Activated T-helper 9 cell treated with anti-CD3 and anti-CD28 coated beads, Interleukin-2, amount 50 U/mL, for 16 hours (primary cell): ENCODE results near the gene RAD51B.

Experiments
- DNase-seq: peaks from one replicate; pipeline ENCODE4 v3.0.0-alpha.2; 2020; ENCODE audit warnings: low read depth

Gene RAD51B

DNA sequence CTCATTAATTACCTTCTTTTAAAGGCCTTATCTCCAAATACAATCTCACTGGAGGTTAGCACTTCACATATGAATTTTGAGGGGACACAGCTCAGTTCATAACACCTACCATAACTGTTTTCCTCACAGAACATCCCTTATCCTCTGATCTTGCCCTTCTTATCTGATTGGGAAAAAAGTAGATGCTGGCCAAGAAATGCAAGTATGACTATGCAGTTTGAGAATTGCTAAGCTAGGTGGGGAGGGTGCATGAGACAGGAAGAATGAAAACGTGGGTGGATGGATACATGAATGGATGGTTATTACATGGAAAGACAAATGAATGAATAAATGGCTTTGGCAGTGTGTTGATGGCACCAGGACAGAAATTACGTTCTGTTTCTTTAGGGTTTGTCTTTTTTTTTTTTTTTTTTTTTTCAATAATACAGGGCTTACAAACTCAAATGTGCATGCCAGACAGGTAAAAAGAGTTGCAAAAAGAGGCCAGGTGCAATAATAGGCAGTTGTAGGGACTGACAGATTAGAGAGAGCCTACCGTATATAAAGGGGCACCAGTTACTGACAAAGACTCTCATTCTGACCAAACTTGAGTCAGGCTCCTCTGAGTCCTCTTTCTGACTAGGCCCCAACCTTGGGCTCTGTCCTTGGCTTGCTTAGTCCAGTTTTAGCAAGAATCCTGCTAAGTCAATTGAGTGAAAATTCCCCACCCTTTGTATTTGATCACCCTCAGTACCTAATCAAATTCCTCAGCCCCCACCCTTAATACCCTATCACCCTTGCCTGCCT is 668.4 kb downstream of the RAD51B start:
- DNase-seq, result no peak

DNA sequence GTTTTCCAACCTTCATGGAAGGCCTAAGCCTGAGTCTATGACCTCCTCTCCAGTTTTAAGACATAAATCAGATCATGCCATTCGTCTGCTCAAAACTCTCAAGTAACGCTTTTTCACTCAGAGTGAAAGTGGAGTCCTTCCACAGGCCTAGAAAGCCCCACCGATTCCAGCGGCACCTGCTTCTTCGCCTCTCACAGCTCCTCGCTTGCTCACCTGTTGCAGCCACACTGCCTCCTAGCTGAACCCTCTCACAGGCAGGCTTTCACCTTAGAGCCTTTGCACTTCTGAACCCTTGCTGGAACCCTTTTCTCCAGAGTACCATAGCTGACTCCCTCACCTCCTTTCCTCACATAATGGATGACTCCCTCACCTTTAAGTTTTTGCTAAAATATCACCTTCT is 672.2 kb downstream of the RAD51B start:
- DNase-seq, result no peak

DNA sequence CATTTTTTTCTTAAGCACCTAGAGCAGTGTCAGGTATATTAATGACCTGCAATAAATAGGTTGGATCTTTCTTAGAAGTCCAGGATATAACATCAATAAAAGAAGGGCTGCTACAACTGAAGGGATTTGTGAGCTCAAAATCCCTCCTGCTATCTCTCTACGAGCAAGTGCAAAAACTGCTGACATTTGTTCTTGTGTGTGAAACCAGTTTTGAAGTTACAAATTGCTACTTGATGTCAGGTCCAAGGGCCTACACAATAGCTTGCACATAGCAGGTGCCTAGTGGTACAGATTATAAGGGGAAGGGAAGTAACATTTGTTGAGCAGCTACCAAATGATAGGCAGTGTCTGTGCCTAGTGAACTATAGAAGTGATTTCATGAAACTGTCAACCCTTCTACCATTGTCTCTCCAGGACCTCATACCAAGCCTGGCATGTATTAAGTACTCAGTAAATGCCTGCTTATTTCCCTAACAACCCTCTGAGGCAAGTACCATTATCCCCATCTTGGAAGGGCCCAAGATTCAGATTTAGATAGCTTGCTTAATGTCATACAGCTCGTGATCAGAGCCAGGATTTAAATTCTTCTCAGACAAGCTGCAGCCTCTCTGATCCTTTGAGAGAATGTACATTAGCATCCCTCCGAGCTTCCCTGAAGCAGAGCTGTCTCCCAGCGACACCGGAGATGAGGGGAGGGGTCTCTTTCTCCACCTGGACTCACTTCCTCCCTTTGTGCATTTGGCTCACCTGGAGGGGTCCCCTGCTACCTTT is 673.0 kb downstream of the RAD51B start:
- DNase-seq, result no peak

DNA sequence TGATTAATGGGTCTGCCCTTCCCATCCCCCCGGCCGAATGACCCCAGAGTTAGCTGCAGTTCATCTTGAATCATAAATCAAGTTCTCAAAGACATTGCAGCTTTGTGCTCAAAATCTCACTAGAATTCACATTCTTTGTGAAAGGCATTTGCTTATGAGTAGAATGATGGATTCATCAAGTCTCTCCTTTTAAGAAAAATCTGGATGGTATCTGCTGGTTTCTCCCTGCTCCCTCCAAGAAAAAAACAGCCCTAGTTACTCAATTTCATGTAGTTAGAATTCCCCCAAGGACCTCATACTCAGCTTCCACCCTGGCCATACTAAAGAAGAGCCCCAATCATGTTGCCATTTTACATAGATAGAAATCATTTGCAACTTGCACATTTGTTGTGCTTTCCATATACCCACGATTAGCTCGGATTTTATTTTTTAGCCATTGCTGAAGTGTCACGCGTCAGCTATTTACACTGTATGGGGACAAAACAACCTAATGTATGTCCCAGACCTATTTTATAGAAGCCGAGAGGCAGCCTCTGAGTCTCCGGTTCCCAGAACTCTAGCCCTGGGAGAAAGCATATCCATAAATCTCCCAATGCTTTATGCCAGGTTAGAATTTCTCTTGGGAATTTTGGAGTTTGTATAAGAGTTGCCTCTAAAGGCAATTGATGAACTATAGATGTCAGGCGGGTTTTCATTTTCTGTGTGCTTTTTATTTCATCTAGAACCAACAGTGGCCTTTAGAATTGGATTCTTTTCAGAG is 673.8 kb downstream of the RAD51B start:
- DNase-seq, result no peak

DNA sequence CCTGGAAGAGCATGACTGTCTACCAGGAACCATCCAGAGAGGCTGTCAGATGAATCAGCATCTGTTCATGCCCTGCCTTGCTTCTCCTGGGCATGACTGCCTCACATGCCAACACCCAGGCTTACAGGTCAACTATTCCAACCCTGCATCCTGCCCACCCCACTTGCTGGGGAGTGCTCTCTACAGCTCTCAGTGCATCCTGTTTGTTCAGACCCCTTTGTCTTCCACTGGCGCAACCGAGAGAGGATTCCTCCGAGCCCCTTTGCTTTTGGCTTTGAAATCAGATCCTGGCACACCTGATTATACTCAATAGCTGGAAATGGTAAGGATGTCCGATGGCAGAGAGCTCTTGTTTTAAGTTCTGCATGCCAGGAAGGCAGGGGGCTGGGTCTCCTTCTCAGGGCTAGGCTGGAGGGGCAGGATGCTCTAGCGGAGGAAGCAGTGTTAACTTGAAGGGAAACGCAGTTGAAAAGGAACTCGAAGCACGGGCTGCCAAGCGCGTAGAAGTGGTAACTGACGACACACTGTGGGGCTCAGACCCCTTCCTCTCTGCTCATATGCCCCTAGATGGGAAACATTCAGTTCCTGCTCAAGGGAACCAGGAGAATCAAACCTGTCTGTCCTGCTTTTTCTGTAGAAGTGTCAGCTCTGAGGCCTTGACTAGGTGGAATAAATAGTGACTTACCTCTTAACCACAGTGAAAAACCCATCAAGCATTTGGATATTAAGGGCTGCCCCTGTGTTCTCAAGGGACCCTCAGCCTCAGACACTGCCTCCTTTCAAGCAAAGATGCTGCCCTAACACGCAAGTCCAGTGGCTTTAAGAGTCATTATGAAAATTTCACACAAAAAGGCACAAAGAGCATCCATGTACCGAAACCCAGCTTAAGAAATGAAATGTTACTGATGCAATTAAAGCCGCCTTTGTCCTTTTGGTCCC is 675.8 kb downstream of the RAD51B start:
- no peak for DNase-seq

DNA sequence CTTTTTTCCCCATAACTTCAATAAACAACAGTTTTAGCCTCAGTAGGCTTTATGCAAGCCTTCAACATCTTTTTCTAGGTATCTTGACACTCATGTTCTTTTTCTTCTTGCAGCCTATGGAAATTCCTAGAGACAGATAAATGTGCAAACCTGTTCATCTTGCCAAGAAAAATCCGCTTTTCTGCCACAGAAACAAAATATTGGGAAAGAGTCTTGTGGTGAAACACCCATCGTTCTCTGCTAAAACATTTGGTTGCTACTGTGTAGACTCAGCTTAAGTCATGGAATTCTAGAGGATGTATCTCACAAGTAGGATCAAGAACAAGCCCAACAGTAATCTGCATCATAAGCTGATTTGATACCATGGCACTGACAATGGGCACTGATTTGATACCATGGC is 677.4 kb downstream of the RAD51B start:
- DNase-seq, result no peak

DNA sequence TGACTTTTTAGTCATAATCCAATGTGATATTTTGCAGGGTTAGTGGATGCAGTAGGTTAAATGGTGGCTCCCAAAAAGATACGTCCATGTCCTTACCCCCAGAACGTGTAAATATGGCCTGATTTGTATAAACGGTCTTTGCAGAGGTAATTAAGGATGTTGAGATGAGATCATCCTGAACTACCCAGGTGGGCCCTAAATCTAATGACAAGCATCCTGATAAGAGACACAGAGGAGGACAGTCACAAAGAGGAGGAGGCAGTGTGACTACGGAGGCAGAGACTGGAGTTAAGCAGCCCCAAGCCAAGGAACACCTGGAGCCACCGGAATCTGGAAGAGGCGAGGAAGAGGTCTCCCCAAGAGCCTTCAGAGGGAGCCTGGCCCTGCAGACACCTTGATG is 679.9 kb downstream of the RAD51B start:
- no peak for DNase-seq

DNA sequence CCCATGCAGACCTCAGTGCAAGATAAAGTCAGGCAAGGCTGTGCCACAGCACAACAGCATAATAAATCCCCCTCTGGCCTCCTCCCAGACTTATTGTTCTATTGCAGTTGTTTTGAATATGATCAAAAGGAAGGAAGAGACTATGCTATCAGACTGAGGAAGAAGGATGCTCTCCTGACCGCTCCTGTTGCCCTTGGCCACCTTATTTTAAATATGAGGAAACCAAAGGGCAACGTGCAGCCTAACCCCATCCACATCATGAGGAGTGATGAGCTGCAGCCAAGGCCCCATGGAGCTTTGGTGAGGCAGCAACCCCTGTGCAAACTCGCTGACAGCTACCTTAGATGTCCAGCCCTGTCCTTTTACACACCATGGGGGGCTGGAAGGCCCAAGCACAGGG is 681.6 kb downstream of the RAD51B start:
- no peak for DNase-seq

DNA sequence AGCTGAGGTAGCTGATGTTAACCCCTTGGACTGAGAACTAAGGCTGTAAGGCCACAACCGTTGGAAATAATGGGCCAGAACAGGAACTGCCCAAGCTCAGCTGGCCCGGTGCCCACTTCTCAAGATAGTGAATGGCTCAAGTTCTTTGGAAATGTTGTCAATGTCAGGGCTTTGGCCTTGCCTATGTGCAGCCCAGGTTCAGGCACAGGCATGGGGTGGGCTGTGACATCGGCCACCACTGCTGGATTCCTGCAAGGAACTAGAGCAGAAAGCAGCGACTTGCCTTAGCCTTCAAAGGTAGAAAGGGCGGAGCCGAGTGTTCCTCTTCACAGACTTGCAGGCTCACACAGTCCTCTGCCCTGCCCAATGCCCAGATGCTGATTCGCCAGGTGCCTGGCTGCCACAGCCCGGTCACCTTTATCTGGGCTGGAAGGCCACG is 682.1 kb downstream of the RAD51B start:
- no peak for DNase-seq

DNA sequence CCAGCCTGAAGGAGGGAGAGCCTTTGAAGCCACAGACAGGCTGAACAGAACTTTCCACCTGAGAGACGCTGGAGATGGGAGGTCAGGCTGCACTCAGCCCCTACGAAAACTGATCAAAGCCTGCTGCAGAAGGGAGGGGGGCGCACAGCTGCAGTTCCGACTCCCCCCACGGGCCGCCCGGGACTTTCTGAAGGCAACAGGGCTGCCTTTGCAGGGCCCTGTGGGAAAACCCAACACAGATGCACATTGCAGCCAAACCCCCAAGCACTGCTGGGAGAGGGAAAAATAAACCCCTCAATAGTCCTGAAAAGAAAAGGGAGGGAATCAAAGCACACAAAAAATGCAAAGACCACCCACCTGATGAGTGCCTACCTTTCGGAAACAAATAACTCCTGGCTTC is 682.7 kb downstream of the RAD51B start:
- DNase-seq, result no peak

DNA sequence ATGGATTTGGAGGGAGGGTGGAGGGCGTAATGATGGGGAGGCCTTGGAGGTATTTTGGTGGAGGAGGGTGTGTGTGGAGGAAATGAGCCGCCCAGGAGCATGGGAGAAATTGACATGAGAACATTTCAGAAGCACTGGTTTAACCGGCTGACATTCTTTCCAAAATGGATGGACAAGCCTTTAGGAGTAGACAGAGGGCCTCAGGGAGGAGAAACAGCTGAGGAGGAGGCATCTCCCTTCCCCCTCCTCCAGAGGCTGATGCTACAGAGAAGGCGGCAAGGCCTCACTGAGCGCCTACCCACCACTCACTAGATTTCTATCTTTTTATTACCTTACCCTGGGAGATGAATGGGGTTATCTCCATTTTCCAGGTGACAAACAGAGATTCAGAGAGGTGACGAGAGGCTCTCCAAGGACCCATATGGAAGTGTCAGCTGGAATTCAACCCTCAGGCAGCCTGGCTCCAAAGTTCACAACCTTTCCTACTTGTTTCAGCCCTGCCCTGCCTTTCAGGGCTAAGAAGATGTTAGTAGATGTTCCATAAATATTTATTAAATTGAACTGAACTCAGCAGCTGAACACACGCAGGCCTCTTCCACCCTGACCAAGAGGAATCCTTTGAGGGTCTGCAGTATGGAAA is 683.7 kb downstream of the RAD51B start:
- DNase-seq, result no peak

DNA sequence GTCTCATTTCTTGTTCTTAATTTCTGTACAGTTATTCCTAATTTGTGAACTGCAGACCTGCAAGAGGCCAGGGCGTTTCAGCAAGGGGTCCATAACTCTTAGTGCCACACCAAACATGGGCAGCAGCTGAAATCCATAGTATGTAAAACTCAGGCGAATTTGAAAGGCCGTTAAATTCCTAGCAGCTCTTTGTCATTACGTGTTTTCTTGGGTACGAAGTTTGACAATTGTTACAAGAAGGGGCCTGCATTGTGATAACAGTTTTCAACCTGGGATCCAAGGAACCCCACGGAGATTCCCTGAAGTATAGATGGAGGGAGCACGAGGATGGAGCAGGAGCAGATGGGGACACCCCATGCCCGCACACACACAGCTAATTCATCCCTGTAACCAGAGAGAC is 685.3 kb downstream of the RAD51B start:
- DNase-seq, result no peak

DNA sequence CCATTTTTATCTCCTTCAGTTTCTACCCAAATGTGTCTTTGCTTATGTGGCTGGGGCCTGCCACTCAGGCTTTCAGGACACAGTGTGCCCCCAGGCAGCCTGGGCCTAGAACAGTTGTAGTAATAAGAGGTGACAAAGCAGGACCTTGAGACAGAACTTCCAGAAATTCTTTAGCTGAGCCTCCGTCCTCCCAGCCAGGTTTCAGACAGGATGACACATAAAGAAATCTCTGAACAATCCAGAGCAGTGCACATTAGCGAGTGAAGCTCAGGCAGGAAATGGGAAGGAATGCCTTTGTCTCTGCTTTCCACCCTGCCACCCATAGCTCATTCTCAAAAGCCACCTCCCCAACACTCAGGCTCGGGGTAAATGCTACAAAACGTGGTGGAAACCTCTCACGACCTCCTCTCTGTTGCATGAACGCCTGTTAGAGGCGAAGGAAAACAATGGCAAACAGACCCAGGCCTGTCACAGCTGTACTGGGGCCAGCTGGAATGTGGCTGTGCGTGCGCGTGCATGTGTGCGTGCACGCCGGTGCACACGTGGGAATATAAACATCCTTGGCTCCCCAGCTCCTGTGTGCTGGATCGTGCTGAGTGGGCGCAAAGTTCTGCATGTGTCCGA is 686.6 kb downstream of the RAD51B start:
- DNase-seq, result no peak

DNA sequence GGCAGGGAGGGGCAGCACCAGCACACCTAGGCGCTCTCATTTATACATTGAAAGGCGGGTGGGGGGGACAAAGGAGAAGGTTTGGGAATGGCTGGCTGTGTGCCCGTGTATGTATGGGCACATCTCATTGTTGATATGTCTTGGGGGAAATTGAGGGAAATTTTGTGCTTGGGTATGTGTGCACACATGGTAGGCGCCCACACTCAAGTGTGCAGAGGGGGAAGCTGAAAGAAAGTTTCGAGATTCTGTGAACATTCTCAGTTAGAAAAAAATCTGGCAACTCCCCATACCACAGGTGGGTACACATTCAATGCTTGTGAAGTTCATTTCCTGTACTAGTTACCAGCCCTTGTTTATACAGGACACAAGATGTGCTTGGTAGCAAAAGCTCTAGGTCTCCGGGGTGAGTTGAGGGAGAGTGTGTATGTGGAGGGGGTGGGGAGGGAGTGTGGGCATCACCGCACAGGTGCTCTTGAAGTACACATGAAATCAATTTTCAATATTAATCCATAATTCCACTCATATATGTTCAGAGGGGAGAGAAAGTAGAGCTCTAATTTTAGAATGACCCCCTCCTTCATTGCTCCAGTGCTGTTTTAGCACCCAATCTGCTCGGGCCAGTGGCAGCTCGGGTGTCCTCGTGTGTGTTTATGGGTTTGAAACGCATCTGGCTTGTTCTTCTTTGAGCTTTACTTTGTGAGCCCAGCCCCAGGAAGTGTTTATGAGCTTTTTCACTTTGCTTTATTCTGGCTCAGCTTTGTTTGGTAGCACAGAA is 687.3 kb downstream of the RAD51B start:
- DNase-seq, result no peak

DNA sequence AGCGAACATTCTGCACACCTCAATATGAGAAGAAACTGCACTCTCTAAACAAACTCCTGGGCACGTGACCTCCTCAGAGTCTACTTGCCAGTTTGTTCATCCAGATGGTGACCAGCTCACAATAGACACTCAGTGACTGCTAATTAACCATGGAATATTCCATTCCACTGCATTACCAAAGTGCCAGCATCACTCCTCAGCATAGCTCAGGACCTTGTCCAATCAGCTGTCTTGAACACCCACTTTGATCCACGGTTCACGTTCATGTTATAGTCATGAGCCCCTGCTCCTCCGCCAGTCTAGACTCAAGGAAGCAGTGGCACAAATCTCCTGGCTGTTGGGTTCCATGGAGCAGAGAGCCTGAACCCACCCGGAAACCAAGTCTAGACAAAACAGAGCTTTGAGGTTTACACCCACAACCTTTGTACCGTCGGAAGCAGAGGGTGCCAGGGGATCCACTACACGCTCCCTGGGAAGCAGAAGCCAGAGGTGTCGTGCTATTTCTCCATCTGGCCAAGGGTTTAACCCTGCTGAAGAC is 688.0 kb downstream of the RAD51B start:
- no peak for DNase-seq

DNA sequence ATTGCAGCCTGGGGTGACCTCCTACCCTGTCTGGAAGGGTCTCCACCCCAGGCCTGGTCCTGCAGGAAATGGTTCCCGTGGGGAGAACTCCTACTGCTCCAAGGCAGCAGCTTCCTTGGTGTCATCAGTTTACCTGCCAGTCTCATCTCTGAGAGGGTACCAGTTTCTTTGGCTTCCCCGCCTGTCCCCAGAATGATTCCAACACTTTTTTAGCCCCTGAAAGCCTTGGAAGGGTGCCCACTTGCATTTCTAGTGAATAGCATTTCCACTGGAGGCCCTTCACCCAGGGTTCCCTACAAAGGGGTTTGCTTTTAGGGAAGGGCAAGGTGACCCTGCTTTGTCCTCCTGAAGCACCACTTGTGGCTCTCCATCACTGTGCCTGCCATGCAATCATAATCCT is 689.0 kb downstream of the RAD51B start:
- DNase-seq, result no peak

DNA sequence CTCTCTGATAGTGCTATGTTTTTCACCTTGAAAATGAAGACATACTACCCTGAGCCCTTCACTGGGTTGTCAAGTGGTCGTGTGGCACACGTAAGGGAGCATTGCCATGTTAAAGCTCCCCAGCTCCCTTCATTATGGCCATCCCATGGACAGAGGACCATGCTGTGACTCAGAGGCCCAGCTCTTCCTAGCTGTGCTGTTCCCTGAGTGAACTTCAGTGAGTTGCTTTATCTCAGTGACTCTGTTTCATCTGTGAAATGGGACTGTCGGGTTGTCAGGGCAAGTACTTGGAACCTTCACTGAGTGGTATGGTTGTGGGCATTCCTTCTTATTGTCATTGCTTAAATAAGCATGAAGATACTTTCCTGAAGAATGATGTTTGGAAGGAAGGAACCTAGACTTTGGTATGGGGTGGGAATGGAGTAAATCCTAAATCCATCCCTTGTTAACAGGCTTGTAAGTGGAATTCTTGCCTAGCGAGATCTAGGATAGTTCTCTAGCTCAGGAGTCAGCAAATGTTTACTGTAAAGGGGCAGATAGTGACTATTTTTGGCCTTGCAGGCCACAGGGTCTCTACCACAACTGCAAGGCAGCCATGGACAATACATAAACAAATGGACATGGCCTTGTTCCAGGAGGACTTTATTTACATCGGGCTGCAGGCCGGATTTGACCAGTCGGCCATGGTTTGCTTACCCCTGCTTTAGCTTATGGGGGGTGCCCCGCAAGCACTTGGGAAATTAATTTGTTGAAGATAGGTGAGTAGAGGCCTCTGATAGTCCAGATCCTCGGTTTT is 689.8 kb downstream of the RAD51B start:
- no peak for DNase-seq

DNA sequence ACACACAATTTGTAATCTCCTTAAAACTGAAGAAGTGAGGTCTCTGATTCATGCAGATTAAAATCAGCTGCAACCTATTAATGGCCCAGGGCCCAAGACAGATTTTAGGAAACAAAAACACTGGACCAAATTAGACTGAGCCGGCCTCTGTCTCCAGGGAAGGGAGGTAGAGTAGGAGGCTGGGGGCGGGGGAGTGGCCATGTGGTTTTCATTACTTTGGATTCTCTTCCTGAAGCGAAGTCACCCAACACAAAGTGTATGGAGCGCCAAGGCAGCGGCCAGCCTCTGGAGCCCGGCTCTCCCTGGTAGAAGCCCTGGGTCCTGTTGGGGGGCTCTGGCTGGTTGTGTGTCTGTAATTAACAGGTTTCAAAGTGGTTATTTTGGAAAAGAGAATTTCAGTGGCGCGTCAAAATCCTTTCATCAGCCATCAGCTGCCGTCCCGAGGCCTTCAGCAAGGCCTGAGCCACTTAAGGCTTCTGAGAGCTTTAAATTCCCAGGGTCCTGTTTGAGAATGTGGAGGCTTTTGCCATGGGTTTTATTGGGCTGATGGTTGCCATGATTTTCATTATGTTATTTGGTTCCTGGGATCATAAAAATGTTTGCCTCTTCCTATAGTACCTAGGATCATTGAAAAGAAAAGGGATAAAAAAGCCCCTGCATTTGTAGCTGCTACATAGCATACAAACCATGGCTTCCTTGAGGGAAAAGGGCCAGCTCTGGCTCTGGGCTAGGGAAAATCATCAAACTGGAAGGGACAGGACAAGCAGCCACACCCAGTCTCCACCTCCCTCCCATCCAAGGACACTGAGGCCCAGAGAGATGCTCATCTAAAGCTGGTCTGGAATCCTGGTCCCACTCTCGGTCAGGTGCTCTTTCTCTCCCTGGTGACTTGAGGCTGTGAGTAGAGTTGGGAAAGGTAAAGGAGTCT is 690.9 kb downstream of the RAD51B start:
- DNase-seq, result no peak
